Uterus (tissue), 2 donors: ENCODE results near the gene DKKL1.

Source experiments
- CTCF ChIP-seq, 4 experiments: fragments of 200-600 bp in 2 of 4; fragments of 450-650 bp in 2 of 4; sonication (generic) in 2 of 4; IDR thresholded peaks; one replicate each; pipeline ENCODE4 v1.5.1; 2016 to 2019; ENCODE audit warnings: antibody characterized with exemption in 4 of 4, mild to moderate bottlenecking in 2 of 4, moderate library complexity in 1 of 4
- POLR2A ChIP-seq, 2 donors: fragments of 450-650 bp; IDR thresholded peaks; one replicate each; pipeline ENCODE4 v1.6.1; 2016; ENCODE audit warnings: antibody characterized with exemption in 2 of 2, mild to moderate bottlenecking in 1 of 2, moderate library complexity in 1 of 2

- TF ChIP-seq CTCF (IDR thresholded peaks at IDR 0.05) (no peak), POLR2A (IDR thresholded peaks at IDR 0.05) (no peak)
Measured at GRCh38 chr19:49340865-49341718, 22.6 kb upstream of the DKKL1 start.
